SK-N-SH (cell line): ENCODE results near the gene CD300A. TPM values are rescaled to one million over a fixed set of nuclear protein-coding genes. Genes with fewer than 3 reads are reported as not detected.

Experiments used
- CTCF ChIA-PET: fragments of 300-600, 350-600 bp; formaldehyde crosslinking; extraction: SDS; loops from one replicate; lab custom pipeline; 2021; lab: Yijun Ruan, JAX
- POLR2A ChIA-PET: fragments of 350-600 bp; sonication (Branson Sonifier 250); formaldehyde crosslinking; extraction: SDS; loops from one replicate; lab custom pipeline; 2020; ENCODE audit warnings: antibody characterized with exemption, inconsistent platforms; lab: Yijun Ruan, JAX
- DNase-seq: peaks from one replicate; pipeline ENCODE4 v3.0.0; 2012
- H2AFZ ChIP-seq: fragments of 200-600 bp; sonication (generic); 2 replicates; pipeline ENCODE4 v1.8.1; 2016; ENCODE audit warnings: antibody characterized with exemption, mild to moderate bottlenecking, low read depth
- H3F3A ChIP-seq: fragments of 200-600 bp; sonication (generic); replicated peaks from 2 replicates; pipeline ENCODE3; 2016; ENCODE audit warnings: antibody characterized with exemption, mild to moderate bottlenecking; ENCODE audit not compliant: insufficient read depth
- H3K27ac ChIP-seq, 2 experiments: fragments of 200-500 bp in 1 of 2; fragments of 200-600 bp in 1 of 2; sonication (Bioruptor generic) in 1 of 2; sonication (generic), shearing (Covaris generic) in 1 of 2; 2 replicates each; pipeline versions ENCODE4 v1.5.1 to v1.6.1; 2014 to 2016; ENCODE audit warnings: low read depth in 2 of 2, inconsistent platforms in 1 of 2, low read length in 1 of 2, mild to moderate bottlenecking in 1 of 2, mixed read lengths in 1 of 2
- H3K27me3 ChIP-seq: fragments of 200-600 bp; sonication (generic), shearing (Covaris generic); 2 replicates; pipeline ENCODE4 v1.6.1; 2016; ENCODE audit warnings: mixed run types; ENCODE audit not compliant: insufficient read depth
- H3K36me3 ChIP-seq, 2 experiments: fragments of 200-500 bp in 1 of 2; fragments of 200-600 bp in 1 of 2; sonication (Bioruptor generic) in 1 of 2; sonication (generic) in 1 of 2; replicated peaks in 1 of 2; 2 replicates each; pipeline versions ENCODE3 to v1.5.1; 2014 to 2016; ENCODE audit warnings: low read length in 1 of 2, mild to moderate bottlenecking in 1 of 2; ENCODE audit not compliant: insufficient read depth in 2 of 2, control insufficient read depth in 1 of 2
- H3K4me1 ChIP-seq, 2 experiments: fragments of 200-500 bp in 1 of 2; fragments of 200-600 bp in 1 of 2; sonication (Bioruptor generic) in 1 of 2; sonication (generic), shearing (Covaris generic) in 1 of 2; 2 replicates each; pipeline versions ENCODE4 v1.5.1 to v1.6.1; 2014 to 2016; ENCODE audit warnings: low read depth in 1 of 2, low read length in 1 of 2, mixed run types in 1 of 2; ENCODE audit not compliant: insufficient read depth in 2 of 2, control insufficient read depth in 1 of 2
- H3K4me2 ChIP-seq: fragments of 200-600 bp; sonication (generic), shearing (Covaris generic); 2 replicates; pipeline ENCODE4 v1.6.1; 2017; ENCODE audit warnings: mixed run types
- H3K4me3 ChIP-seq, 2 experiments: fragments of 200-500 bp in 1 of 2; fragments of 200-600 bp in 1 of 2; sonication (Bioruptor generic) in 1 of 2; sonication (generic), shearing (Covaris generic) in 1 of 2; 2 replicates each; pipeline versions ENCODE4 v1.5.1 to v1.8.1; 2014 to 2016; ENCODE audit warnings: low read depth in 2 of 2, inconsistent platforms in 1 of 2, low read length in 1 of 2, mild to moderate bottlenecking in 1 of 2, mixed read lengths in 1 of 2, moderate library complexity in 1 of 2
- H3K79me2 ChIP-seq: fragments of 200-600 bp; sonication (generic); 2 replicates; pipeline ENCODE4 v1.8.1; 2017; ENCODE audit warnings: mild to moderate bottlenecking; ENCODE audit not compliant: insufficient read depth
- H3K9ac ChIP-seq: fragments of 200-600 bp; sonication (generic); 2 replicates; pipeline ENCODE4 v1.6.1; 2017; ENCODE audit warnings: mixed run types
- H3K9me2 ChIP-seq: fragments of 200-600 bp; sonication (generic); 2 replicates; pipeline ENCODE4 v1.6.1; 2017; ENCODE audit warnings: mixed run types
- H3K9me3 ChIP-seq: fragments of 200-600 bp; sonication (generic); 2 replicates; pipeline ENCODE4 v1.6.1; 2017; ENCODE audit warnings: mixed run types, mild to moderate bottlenecking, moderate library complexity
- H4K20me1 ChIP-seq: fragments of 200-600 bp; sonication (generic); 2 replicates; pipeline ENCODE4 v1.6.1; 2017; ENCODE audit warnings: mild to moderate bottlenecking, mixed run types; ENCODE audit not compliant: insufficient read depth
- EZH2phosphoT487 ChIP-seq: fragments of 200-600 bp; sonication (generic); IDR thresholded peaks from 2 replicates; pipeline ENCODE4 v1.6.1; 2017; ENCODE audit warnings: low read depth, mixed run types, mild to moderate bottlenecking, antibody characterized with exemption, moderate library complexity, borderline replicate concordance
- FOSL2 ChIP-seq: IDR thresholded peaks from 2 replicates; pipeline ENCODE4 v1.4.0; 2012; ENCODE audit warnings: low read depth, mild to moderate bottlenecking, moderate library complexity, borderline replicate concordance
- GATA2 ChIP-seq: sonication (generic); formaldehyde crosslinking; IDR thresholded peaks from 2 replicates; pipeline ENCODE4 v1.5.0; 2020; ENCODE audit warnings: mild to moderate bottlenecking, missing genetic modification reagents
- JUND ChIP-seq: IDR thresholded peaks from 2 replicates; pipeline ENCODE4 v1.4.0; 2012
- MXI1 ChIP-seq: IDR thresholded peaks from 2 replicates; pipeline ENCODE4 v1.6.1; 2012; ENCODE audit warnings: mild to moderate bottlenecking, low read depth, low read length, improper control_type of control experiment
- NFIC ChIP-seq: IDR thresholded peaks from 2 replicates; pipeline ENCODE4 v1.4.0; 2012; ENCODE audit warnings: borderline replicate concordance
- POLR2AphosphoS5 ChIP-seq: IDR thresholded peaks from 2 replicates; pipeline ENCODE4 v1.6.1; 2012; ENCODE audit warnings: low read depth, low read length
- RAD21 ChIP-seq: IDR thresholded peaks from 2 replicates; pipeline ENCODE4 v1.6.1; 2012; ENCODE audit warnings: mild to moderate bottlenecking, low read length
- RFX5 ChIP-seq: IDR thresholded peaks from 2 replicates; pipeline ENCODE4 v1.6.1; 2012; ENCODE audit warnings: mild to moderate bottlenecking, improper control_type of control experiment, low read length
- WGBS: methylation state at CpG from one replicate; pipeline ENCODE4 v1.1.6; 2017; ENCODE audit warnings: low lambda C conversion rate; 5-methylcytosine and 5-hydroxymethylcytosine counted together
- polyA plus RNA-seq, 3 experiments: library from polyadenylated mRNA; depleted of rRNA; stranded (reverse); fragments of >200 nt; gene quantifications; 2 replicates each; pipeline ENCODE4 v1.2.3, GENCODE V29; 2012
- TF ChIP-seq, protein P1 (sequence below): fragments of 150-350 bp; IDR thresholded peaks from 2 replicates; pipeline ENCODE4 v1.6.1; 2016; ENCODE audit warnings: mild to moderate bottlenecking, low read depth, low read length
- TF ChIP-seq, protein P2 (sequence below): IDR thresholded peaks from 2 replicates; pipeline ENCODE4 v1.4.0; 2012; ENCODE audit warnings: low read depth, borderline replicate concordance
- TF ChIP-seq, protein P3 (sequence below): fragments of 150-350 bp; IDR thresholded peaks from 2 replicates; pipeline ENCODE4 v1.6.1; 2017; ENCODE audit warnings: antibody characterized with exemption, low read length, low read depth, borderline replicate concordance

The CD300A gene
- polyA plus RNA-seq, 1 of the 3 experiments (the other 2 are of a cell fraction) = not detected

DNA sequence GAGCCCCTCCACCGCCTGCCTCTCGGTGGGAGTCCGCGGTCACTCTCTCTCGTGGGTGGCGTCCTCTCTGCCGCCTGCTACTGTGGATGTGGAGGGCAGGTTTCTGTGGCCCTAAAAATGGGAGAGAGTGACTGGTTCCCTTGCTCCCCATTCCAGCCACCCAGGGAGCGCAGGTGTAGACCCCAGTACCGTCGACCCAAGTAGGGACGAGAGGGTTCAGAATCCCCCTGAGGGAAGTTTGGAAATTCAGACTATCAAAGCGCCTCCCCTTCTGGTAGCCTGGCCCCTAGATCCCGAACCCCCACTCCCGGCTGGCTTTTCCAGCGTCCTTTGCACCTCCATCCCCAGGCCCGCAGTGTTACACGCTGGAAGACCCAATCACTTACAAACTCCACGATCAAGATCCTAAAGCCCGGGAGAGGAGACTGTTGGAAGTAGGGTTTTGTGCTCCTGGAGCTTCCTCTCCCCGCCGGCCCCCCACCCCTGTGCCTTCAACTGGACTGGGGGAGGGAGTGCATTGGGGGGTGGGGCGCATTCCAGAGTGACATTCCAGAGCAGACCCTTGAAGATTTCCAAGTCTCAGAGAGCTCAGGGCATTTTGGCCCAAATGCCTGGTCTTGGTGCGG, 33.6 kb upstream of the CD300A start:
- H3K9me2 ChIP-seq = no peaks in the 10 kb centered on the region
- no peaks in the 10 kb centered on the region for H3K79me2 ChIP-seq
- no peak overlapping the region for H2AFZ ChIP-seq
- peaks cover 10% of the 10 kb centered on the region; the same call in 1 of the 2 replicates for H3K9me3 ChIP-seq
- CTCF ChIA-PET = interaction anchor here (1.0 to 6.3 kb wide), 5 partner anchors 10 to 65 kb away, joined by 3 to 30 read pairs (median 4); partner anchors contain the start of gene GPR142
- H3K36me3 ChIP-seq = no peaks in the 10 kb centered on the region
- H4K20me1 ChIP-seq = no peaks in the 10 kb centered on the region
- no peak overlapping the region for H3K4me2 ChIP-seq
- H3K27me3 ChIP-seq = no peaks in the 10 kb centered on the region
- H3K4me1 ChIP-seq = peaks cover 0 to 11% of the 10 kb centered on the region in 2 experiments; a peak in 1 of 4 replicates
- 32% methylated on average over 15 of the region's 23 CpGs for WGBS
- TF ChIP-seq EZH2phosphoT487 (no peak), JUND (no peak), POLR2AphosphoS5 (no peak), MXI1 (no peak)
- TF ChIP-seq, protein P1, sequence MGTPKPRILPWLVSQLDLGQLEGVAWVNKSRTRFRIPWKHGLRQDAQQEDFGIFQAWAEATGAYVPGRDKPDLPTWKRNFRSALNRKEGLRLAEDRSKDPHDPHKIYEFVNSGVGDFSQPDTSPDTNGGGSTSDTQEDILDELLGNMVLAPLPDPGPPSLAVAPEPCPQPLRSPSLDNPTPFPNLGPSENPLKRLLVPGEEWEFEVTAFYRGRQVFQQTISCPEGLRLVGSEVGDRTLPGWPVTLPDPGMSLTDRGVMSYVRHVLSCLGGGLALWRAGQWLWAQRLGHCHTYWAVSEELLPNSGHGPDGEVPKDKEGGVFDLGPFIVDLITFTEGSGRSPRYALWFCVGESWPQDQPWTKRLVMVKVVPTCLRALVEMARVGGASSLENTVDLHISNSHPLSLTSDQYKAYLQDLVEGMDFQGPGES = no peak
- TF ChIP-seq, protein P2, sequence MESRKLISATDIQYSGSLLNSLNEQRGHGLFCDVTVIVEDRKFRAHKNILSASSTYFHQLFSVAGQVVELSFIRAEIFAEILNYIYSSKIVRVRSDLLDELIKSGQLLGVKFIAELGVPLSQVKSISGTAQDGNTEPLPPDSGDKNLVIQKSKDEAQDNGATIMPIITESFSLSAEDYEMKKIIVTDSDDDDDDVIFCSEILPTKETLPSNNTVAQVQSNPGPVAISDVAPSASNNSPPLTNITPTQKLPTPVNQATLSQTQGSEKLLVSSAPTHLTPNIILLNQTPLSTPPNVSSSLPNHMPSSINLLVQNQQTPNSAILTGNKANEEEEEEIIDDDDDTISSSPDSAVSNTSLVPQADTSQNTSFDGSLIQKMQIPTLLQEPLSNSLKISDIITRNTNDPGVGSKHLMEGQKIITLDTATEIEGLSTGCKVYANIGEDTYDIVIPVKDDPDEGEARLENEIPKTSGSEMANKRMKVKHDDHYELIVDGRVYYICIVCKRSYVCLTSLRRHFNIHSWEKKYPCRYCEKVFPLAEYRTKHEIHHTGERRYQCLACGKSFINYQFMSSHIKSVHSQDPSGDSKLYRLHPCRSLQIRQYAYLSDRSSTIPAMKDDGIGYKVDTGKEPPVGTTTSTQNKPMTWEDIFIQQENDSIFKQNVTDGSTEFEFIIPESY = no peak
- TF ChIP-seq, protein P3, sequence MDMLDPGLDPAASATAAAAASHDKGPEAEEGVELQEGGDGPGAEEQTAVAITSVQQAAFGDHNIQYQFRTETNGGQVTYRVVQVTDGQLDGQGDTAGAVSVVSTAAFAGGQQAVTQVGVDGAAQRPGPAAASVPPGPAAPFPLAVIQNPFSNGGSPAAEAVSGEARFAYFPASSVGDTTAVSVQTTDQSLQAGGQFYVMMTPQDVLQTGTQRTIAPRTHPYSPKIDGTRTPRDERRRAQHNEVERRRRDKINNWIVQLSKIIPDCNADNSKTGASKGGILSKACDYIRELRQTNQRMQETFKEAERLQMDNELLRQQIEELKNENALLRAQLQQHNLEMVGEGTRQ = no peak
- DNase-seq = no peak
- POLR2A ChIA-PET = no interaction called here
- H3K4me3 ChIP-seq = no peak overlapping the region
- no peak overlapping the region for H3K9ac ChIP-seq
- no peak overlapping the region for H3K27ac ChIP-seq
- peaks cover 3% of the 10 kb centered on the region for H3F3A ChIP-seq

DNA sequence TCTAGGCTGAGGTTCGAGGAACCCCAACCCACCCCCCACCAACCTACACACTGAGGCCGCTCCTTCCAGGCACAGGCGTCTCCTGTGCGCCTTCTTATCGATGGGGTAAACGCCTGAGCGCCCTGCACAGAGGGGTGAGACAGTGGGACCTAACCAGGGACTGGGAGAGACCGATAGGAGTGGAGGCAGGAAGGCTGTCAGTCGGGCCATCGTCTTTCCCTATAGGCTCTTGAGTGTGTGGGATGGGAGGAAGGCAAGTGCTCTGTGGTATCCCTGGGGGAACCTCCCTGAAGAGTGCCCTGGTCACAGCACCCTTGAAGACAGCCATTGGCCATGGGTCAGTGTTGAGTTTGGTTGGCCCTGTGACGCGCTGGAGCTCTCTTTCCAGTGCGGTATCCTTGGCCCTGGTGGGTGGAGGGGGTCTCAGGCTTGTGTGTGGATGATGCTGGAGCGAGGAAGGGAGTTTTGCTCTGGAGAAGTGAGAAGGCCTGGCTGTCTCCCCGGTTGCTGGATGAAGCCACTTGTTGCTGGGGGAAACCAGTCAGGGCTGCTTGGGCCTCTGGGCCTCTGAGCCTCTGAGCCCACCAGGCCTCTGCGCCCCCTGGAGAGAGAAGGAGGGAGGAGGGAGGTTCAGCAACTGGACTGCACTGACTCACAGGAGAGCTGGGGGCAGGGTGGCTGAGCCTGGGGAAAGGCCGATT, 32.9 kb upstream of the CD300A start:
- H3K4me1 ChIP-seq = peaks cover 0 to 11% of the 10 kb centered on the region in 2 experiments; a peak in 1 of 4 replicates
- H3K9me2 ChIP-seq = no peaks in the 10 kb centered on the region
- no peak overlapping the region for H3K27ac ChIP-seq
- no peak overlapping the region for H3K9ac ChIP-seq
- H3K4me2 ChIP-seq = no peak overlapping the region
- TF ChIP-seq RAD21 (no peak), FOSL2 (no peak), POLR2AphosphoS5 (no peak), RFX5 (no peak), NFIC (no peak), GATA2 (CRISPR knock-in tag) (no peak)
- TF ChIP-seq, protein P1 = no peak
- no peak overlapping the region for H3K4me3 ChIP-seq
- POLR2A ChIA-PET = no interaction called here
- no peaks in the 10 kb centered on the region for H3K79me2 ChIP-seq
- WGBS = 49% methylated on average over 17 of the region's 17 CpGs
- no peaks in the 10 kb centered on the region for H3K27me3 ChIP-seq
- no peak for DNase-seq
- H2AFZ ChIP-seq = no peak overlapping the region
- peaks cover 3% of the 10 kb centered on the region for H3F3A ChIP-seq
- no peaks in the 10 kb centered on the region for H4K20me1 ChIP-seq
- no peaks in the 10 kb centered on the region for H3K36me3 ChIP-seq
- peaks cover 10% of the 10 kb centered on the region; the same call in 1 of the 2 replicates for H3K9me3 ChIP-seq
- CTCF ChIA-PET = interaction anchor here (0.7 to 6.3 kb wide), 7 partner anchors 10 to 66 kb away, joined by 3 to 30 read pairs (median 4); partner anchors contain the start of gene GPR142
